ENCODE measurements around the gene APOA1. TPM values are rescaled to one million over a fixed set of nuclear protein-coding genes. Genes with fewer than 3 reads are reported as not detected.

APOA1 gene
- total RNA-seq (2014; rRNA removed; shearing (Covaris generic)): 0.54 TPM in 1 of 2 replicates, not detected in the other

- no peak for DNase-seq (ENCODE audit: low spot score)
These were observed at the start of gene APOA1 for GRCh38 chr11:116837231-116838091. Gene APOA1 (minus strand): TSS chr11:116837622. CDS start chr11:116837387, 235 bp downstream.

- DNase-seq (ENCODE audit: low spot score): no peak
These were observed 48.7 kb upstream of the APOA1 start for GRCh38 chr11:116885951-116886655.

- no peak for DNase-seq (ENCODE audit: low spot score)
These were observed 45.0 kb upstream of the APOA1 start for GRCh38 chr11:116882386-116882785.

- no peak for DNase-seq (ENCODE audit: low spot score)
These were observed 43.7 kb upstream of the APOA1 start for GRCh38 chr11:116881143-116881542.

GRCh38 chr11:116879800-116880625 is 42.6 kb upstream of the APOA1 start:
- DNase-seq (ENCODE audit: low spot score): peak; percentile 70

GRCh38 chr11:116876656-116877055 is 39.2 kb upstream of the APOA1 start:
- DNase-seq (ENCODE audit: low spot score): no peak

GRCh38 chr11:116875194-116875593 is 37.8 kb upstream of the APOA1 start:
- no peak for DNase-seq (ENCODE audit: low spot score)

- DNase-seq (ENCODE audit: low spot score): no peak
These were observed 36.8 kb upstream of the APOA1 start for GRCh38 chr11:116874251-116874650.

- DNase-seq (ENCODE audit: low spot score): no peak
These were observed 36.0 kb upstream of the APOA1 start for GRCh38 chr11:116873381-116873780.

- DNase-seq (ENCODE audit: low spot score): peak; percentile 37
These were observed 33.8 kb upstream of the APOA1 start for GRCh38 chr11:116871248-116871647.

GRCh38 chr11:116870054-116870453 is 32.6 kb upstream of the APOA1 start:
- DNase-seq (ENCODE audit: low spot score): no peak

- DNase-seq (ENCODE audit: low spot score): no peak
These were observed 32.2 kb upstream of the APOA1 start for GRCh38 chr11:116869610-116870009.

GRCh38 chr11:116868066-116868465 is 30.6 kb upstream of the APOA1 start:
- no peak for DNase-seq (ENCODE audit: low spot score)

GRCh38 chr11:116867619-116868018 is 30.2 kb upstream of the APOA1 start:
- DNase-seq (ENCODE audit: low spot score): no peak

- DNase-seq (ENCODE audit: low spot score): no peak
These were observed 29.5 kb upstream of the APOA1 start for GRCh38 chr11:116866804-116867455.

GRCh38 chr11:116865696-116866095 is 28.3 kb upstream of the APOA1 start:
- no peak for DNase-seq (ENCODE audit: low spot score)

- no peak for DNase-seq (ENCODE audit: low spot score)
These were observed 27.1 kb upstream of the APOA1 start for GRCh38 chr11:116864531-116864930.

GRCh38 chr11:116862951-116863350 is 25.5 kb upstream of the APOA1 start:
- DNase-seq (ENCODE audit: low spot score): no peak

- DNase-seq (ENCODE audit: low spot score): no peak
These were observed 24.8 kb upstream of the APOA1 start for GRCh38 chr11:116862185-116862584.

GRCh38 chr11:116861539-116861938 is 24.1 kb upstream of the APOA1 start:
- peak; percentile 25 for DNase-seq (ENCODE audit: low spot score)

GRCh38 chr11:116860303-116860702 is 22.9 kb upstream of the APOA1 start:
- no peak for DNase-seq (ENCODE audit: low spot score)

GRCh38 chr11:116859175-116859574 is 21.8 kb upstream of the APOA1 start:
- no peak for DNase-seq (ENCODE audit: low spot score)

Measured in H4 (cell line).